Endometrium (tissue), 2 donors: ENCODE results near the gene RNF130.

Experiments
- FAIRE-seq: peaks from 2 replicates; lab custom pipeline; 2012; peaks lifted over from hg19 to GRCh38; lab: Jason Lieb, UNC
- donor health status: control.
- donor health status: control.

RNF130 gene

DNA sequence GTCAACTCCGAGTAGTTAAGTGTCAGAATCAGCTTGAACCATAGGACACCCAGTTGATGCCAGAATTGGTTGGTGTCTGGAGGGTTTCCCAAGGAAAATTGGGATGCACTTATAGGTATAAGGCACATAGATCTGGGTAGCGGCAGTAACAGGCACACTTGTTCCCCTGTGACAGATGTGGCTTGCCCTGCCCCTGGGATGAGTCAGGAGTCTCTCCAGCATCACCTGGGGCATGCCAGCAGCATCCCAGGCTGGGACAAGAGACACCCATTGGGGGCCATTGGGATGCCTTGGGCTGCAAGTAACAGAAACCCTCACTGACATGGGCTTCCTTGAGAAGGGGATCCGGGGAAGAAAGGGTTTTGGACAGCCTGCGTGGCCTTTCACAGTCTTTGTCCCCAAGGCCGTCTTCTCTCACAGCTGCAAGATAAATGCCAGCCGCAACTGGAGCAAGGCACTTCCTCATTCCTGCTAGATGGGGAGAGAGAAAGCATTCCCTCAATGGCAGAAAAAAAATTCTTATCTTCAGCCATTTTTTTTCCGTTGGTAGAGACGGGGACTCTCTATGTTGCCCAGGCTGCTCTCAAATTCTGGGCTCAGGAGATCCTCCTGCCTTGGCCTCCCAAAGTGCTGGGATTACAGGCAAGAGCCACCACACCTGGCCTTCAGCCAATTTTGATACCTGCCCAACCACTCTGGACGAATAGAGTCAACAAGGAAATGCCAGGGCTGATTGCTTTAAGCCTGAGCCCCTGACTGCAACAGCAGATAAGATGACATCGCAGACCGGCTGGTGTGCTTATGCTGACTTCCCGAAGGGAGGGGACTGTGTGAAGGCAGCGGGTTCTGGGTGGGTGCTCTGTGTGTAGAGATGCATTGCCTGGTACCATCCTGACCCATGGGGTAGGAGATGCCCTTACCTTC, 13.3 kb upstream of the RNF130 start:
- no peak for FAIRE-seq

DNA sequence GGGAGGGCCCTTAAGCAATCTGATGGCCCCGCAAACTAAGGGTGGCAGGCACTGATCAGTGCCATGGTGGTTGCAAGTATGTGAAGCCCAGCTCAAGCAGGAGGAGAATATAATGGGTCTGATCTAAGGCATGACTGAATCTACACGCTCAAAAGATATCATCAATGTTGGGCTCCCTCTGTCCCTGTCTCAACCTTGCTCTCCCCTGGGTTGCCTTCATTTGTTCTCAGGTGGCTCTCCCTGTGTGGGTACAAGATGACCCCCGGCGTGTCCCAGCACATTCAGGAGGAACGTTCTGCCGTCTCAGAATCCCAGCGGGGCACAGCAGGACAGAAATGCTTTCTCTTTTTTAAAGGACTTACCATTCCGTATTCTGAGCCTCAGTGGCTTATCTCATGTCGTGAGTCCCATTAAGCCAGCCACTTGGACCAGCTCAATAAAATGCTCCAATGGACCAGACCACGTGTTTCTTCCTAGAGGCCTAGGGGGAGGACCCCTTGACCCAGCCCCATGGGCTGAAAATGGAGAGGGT, 12.0 kb upstream of the RNF130 start:
- no peak for FAIRE-seq

DNA sequence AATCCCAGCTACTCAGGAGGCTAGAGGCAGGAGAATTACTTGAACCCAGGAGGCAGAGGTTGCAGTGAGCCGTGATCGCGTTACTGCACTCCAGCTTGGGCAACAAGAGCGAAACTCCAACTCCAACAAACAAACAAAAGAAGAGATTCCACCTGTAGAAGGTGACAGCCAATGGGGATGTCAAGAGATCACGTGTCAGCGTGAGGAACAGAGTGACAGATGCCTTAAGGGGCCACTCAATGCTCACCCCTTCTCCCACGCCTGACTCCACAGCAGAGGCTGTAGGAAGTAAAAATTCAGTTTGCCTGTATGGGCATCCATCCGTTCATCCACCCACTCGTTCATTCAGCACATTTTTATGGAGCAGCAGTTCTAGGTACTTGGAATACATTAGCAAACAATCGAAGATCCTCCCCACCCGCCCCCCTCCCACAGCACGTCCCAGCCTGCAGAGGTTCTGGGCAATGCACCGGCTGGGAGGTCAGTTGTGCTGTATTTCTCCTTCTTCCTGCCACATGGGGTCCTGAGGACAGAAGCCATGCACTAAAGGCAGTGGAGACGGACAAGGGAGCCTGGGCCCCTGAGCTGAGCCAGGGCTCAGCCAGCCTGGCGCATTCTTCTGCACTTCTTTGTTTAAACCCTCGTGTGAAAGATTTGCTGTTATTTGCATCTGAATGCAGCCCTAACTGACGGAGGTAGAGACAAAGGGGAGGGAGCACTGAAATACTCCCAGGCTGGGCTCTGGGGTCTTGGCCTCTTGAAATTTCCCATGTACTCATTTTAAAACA, 11.3 kb upstream of the RNF130 start:
- FAIRE-seq = no peak

DNA sequence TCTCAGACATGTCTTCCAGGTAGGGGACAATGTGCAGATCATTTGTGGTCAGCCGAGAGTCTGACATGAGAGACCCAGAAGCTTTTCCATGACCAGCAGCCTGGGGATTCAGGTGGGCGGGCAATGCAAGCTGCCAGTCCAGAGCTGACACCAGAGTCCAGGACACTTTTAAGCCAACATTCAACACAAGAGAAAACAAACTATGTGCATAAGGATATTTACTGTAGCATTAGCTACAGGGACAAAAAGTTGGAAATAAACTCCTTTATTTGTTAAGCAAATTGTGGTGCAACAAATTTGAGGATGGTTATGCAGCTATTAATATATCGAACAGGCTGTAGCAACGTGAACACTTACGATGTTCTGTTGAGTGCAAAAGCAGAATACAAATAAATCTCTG, 9.9 kb upstream of the RNF130 start:
- FAIRE-seq = no peak

DNA sequence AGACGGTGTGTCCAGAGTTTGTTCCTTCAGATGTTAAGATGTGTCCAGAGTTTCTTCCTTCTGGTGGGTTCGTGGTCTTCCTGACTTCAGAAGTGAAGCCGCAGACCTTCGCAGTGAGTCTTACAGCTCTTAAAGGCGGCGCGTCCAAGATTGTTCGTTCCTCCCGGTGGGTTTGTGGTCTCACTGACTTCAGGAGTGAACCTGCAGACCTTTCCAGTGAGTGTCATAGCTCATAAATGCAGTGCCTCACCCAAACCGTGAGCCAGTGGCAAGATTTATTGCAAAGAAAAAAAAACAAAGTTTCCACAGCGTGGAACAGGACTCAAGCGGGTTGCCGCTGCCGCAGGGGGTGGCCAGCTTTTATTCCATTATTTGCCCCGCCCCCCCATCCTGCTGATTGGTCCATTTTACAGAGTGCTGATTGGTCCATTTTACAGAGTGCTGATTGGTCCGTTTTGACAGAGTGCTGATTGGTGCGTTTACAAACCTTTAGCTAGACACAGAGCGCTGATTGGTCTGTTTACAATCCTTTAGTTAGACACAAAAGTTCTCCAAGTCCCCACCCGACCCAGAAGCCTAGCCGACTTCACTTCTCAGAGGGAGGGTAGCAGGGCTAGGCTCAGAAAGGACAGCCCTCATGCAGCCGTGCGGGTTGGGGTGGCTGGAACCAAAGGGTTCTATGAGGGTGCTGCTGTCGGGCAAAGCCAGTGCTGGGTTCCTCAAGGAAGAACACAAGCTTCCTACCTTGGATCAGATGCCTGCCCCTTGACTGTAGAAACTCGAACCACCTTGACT, 9.1 kb upstream of the RNF130 start:
- FAIRE-seq = no peak

DNA sequence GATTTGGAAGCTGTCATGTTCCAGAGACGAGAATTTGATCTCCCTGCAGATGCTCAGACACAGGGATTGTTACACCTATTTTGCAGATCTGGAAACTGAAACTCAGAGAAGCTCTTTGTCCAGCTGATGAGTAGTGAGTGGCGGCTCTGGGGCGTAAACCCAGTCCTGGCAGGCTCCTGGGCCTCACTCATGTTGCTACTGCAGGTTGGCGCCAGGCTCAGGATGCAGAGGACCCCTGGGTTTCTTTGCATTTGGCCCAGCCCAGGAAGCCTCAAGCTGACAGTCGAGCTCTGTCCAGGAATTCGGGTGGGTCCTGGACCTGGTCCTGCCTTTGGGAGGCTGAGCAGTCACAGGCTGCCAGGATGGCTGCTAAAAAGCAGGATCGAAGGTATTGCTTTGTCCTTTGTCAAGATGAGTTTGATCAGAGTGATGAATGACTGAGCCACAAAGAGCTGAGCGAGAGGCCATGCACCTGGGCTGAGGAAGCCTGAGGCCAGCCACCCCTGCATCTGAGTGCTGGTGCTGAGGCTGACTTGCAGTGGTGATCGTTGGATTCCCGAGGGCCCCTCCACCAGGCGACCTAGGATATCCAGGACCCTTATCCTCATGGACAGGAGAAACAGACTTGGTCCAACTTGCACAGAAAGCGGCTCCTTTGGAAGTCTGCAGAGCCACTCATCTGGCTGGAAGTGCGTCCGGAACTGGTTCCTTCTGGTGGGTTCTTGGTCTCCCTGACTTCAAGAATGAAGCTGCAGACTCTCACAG, 8.3 kb upstream of the RNF130 start:
- no peak for FAIRE-seq

DNA sequence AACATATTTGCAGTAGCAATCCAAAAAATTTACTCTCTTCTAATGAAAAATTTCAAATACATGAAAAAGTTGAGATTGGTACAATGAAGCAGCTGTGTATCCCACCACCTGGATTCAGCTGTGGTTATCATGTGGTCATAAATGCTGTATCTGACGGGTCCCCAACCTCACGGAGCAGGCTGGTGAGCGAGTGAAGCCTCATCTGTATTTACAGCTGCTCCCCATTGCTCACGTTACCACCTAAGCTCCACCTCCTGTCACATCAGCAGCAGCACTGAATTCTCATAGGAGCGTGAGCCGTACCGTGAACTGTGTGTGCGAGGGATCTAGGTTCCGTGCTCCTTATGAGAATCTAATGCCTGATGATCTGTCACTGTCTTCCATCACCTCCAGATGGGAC, 6.8 kb upstream of the RNF130 start:
- no peak for FAIRE-seq

DNA sequence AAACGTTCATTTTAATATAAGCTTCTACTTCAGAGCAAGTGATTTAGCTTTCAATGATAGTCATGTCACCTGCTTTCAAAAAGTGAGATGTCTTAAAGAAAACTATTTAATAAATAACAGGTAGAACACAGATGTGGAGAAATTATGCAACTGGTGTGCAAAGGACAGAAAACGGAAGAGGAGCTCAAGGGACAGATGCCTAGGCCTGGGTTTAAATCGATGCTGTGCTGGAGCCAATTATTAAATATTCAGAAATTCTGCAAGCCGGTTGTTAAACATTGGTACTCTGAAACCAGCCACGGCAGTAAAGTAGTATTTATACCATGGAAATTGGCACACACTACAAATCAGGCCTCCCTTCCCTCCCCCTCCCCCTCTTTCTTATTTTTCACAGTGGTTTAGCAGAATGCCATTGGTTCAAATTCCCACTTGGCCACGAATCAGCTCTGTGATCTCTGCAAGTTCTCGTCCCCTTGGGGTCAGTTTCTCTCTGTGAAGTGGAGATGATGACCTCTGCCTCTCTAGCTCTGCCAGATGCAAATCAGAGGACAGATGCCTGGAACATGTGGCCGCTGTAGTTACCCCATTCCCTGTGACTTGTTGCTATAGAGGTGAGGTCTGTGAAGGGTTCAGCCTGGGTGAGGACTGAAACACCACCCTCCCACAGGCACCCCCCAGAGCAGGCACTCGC, 6.2 kb upstream of the RNF130 start:
- no peak for FAIRE-seq

DNA sequence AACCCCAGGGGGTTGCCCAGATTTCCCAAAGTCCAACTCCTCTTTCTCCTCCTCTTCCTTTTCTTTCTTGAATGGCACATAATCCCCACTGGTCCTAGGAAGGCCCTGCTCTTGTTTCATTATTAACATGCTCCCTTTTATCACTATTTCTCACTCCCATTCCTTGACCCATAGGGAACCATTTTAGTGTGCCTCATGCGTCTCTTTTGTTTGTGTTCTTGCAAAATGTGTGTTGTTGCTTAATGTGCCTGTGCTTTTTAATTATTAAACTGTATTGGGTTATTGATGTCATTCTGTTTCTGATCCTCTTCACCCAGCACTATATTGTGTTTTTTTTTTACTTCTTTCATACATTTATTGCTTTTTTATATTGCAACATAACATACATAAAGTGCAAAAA, 4.1 kb upstream of the RNF130 start:
- no peak for FAIRE-seq

DNA sequence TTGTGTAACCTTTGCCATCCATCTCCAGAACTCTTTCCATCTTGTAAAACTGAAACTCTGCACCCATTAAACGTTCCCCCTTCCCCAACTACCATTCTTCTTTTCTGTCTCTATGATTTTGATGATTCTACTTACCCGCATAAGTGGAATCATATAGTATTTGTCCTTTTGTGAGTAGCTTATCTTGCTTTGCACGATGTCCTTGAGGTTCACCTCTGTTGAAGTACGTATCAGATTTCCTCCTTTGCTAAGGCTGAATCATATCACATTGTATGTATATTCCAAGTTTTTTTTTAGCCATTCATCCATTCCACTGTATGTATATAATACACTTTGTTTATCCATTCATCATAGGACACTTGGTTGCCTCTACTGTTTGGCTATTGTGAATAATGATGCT, 2.9 kb upstream of the RNF130 start:
- no peak for FAIRE-seq

DNA sequence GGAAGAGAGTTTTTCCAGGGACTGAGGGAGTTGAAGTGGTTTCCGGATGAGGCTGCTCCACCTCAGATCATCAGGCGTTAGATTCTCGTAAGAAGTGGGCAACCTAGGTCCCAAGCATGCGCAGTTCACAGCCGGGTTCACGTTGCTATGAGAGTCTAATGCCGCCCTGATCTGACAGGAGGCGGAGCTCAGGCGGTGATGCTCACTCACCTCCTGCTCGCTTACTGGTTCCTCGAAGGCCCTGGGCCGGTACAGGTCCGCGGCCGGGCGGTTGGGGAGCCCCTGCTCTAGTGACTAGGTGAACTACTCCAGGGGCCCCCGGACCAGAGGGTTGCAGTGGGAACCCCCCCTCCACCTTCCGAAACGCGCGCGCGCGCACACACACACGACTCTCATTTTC, 997 bp upstream of the RNF130 start:
- FAIRE-seq = no peak

DNA sequence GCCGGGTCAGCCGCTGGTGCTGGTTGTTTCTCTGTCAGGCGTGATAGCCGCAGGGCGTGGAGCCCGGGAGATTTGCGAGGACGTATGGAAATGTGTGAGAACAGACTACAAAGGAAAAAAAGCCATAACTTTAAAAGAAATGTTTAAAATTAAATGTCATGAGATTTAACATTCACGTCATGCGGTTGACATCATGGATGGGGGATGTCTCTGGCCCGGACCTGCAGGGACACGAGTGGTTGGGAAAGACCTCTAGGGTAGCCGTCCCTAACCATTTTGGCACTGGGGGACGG, 643 bp upstream of the RNF130 start:
- no peak for FAIRE-seq

DNA sequence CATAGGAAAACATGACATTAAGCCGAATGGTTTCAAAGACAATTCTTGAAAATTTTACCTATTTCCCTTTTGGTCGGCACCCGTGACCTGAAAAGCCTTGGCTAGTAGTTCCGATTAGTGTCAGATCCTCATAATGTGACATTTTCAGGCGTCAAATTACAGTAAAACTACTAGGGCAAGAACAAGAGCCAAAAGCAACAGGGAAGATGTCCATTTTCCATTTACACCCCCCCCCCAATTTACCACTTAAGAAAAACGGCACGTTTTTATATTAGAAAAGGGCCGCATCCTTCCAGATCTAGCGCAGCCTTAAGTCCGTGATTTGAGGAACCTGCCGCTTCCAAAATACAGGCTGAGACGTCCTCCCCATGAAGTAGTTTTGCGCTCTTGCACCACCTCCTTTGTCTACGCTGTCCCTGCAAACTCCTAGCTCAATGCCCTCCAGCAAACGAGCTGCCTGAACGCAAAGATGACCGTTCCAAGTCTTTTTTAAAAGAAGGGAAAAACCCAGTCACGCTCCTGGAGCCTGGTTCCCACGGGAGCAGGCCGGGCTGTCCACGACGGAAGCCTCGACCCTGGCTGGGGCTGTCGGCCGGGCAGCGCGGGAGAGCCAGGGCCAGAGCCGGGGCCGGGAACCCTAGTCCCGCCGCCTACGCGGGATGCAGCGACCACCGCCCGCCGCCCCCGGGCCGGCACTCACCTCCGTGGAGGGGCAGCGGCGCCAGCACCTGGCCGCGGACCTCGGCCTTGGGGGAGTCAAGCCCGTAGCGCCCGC, 616 bp downstream of the RNF130 start:
- no peak for FAIRE-seq

DNA sequence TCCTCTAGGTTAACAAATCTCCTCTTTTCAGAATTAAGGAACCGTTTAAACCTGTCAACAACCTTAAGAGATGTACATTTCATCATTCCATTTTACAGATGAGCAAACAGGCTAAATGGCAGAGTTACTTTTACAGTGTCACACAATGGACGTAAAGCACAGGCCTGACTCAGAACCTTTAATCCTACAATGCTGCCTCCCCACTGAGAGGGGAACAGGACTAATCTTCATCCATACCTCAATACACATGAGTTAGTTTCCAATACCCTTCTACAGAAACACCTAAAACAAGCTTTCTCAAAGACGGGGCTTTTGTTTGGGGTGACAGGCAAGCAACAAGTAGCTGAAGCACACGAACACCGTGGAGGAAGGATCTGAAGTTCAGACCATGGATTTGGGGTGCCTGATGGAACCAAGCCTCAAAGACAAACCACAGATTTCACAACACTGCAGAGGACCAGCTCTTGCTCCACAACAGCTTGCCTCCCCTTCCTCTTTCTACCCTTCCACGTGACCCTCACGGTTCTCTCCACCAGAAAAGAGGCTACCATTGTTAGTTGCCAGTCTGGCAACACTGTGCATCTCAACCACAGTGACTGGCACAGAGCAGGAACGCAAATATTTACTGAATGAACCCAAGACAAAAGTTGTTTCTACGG, 1.8 kb downstream of the RNF130 start:
- no peak for FAIRE-seq

DNA sequence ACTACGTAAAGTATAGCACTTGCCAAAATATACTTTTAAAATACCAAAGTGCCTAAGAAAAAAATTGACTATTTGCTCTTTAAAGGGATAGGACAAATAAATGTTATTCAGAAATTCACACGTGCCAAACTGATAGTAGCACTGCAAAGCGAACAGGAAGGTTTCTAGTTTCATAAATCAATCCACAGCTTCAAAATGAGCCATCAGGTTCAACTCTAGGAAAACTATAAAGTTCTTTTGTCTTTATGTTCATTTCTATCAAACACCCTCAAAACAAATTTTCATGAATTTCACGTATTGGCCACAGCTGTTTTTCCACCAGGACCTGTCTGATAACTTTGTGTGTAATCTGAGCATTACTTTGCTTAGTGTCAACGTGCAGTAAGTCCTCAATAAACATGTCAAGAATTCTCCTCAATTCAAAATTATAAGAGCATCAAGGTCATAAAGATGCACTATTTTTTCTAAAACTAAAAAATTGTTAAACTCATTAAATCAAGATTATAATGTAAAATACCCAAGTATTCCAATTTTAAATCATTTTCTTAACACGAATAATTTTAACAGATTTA, 3.0 kb downstream of the RNF130 start:
- no peak for FAIRE-seq

DNA sequence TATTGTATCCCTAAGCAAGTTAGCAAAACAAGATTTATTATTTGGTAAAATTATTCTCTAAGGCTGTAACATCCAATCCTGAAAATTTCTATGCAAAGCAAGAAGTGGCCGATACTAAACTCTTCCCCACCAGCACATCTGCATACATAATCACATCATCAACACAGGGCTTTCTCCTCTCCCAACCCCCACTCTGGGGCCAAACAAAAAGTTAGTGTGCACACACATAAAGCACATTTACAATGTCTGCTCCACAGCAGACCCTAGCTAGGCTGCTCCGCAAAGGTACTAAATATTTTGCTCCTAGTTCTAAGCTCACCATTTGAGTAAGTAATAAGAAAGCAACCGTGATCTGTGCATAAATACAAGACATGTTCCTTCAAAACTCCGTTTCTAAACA, 3.6 kb downstream of the RNF130 start:
- FAIRE-seq = no peak

DNA sequence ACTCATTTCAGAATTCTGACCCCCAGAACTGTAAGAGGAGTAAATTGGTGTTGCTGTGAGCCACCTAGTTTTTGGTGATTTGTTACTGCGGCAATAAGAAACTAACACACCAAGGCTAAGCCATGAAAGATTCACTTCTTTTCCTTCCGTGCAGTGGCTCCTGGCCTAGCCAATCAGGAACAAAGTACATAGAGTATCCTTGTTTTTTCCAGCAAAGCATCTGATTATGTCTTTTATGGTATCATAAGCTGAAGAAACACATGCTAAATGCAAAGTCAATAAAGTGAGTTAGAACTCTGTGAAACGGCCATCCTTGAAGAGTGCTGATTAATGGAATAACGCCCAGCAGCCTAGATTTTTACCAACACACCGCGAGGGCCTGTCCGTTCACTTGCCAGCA, 11.4 kb downstream of the RNF130 start:
- no peak for FAIRE-seq

DNA sequence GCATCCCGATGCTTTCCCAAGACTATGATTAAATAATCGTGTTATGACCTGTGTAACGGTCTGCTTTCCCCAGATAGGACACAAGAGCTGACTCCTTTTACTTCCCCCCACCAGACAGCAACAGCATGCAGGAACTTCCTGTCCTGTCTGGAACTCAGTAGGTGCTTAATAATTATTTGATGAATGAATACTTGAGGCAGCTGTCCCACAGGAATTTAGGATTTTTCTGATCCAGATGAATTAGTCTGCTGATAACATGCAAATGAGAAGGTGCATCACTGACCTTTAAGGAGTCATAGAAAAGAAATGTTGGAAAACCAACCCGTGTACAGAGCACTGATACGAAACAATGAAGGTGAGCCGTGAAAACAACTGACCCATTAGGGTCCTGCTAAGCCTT, 12.2 kb downstream of the RNF130 start:
- FAIRE-seq = no peak

DNA sequence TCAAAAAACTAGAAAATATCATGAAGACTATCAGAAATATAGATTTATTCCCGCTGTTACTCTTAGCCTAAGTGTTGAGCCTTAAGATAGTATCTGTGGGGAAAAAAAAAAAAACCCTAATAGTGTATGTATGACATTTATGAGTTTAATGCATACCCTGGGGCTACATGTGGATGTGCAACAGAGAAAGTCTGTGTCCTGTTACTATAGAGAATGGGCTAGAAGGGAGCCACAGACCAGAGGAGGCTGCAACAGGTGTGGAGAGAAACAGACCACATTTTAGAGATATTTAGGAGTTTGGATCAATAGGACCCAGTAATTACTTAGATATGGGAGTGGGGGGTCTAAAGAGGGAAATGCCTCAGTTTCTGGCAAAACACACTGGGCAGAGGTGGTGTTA, 15.4 kb downstream of the RNF130 start:
- no peak for FAIRE-seq

DNA sequence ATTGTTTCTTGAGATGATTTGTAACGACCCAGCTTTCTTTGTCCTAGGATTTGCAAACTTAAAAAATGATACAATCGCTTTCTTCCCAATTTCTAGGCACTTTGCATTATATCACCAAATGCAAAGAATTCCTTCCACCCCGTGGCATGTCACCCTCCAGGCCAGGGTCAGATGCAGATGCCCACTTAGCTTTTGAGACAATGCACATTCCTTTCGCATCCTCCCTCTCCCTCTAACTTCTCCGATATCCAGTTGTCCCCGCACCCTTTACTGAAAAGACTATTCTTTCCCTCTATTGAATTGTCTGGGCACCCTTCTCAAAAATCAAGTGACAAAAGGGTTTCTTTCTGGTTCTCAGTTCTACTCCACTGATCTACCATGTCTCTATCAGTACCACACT, 17.3 kb downstream of the RNF130 start:
- FAIRE-seq = no peak
